Progenitor cell of endocrine pancreas (in vitro differentiated cells): ENCODE data around the gene ADM5. TPM values are rescaled to one million over a fixed set of nuclear protein-coding genes. Genes with fewer than 3 reads are reported as not detected.
A peak's percentile ranks its signal among the peaks of the same experiment; 100 is the strongest.

Experiments used
- DNase-seq: peaks from one replicate; pipeline ENCODE4 v3.0.0; 2021; ENCODE audit warnings: low spot score; ENCODE audit not compliant: unreplicated experiment
- H3K27ac Mint-ChIP-seq: 2 replicates; pipeline ENCODE4 v1.8.0; 2021; ENCODE audit warnings: mild to moderate bottlenecking, moderate library complexity, mixed read lengths
- H3K27me3 Mint-ChIP-seq: 2 replicates; pipeline ENCODE4 v1.8.0; 2021; ENCODE audit warnings: mixed read lengths
- H3K36me3 Mint-ChIP-seq: 2 replicates; pipeline ENCODE4 v1.8.0; 2022; ENCODE audit warnings: mixed read lengths; ENCODE audit not compliant: insufficient read depth
- H3K4me1 Mint-ChIP-seq: 2 replicates; pipeline ENCODE4 v1.8.0; 2021; ENCODE audit warnings: low read depth, mixed read lengths
- H3K4me3 Mint-ChIP-seq: 2 replicates; pipeline ENCODE4 v1.8.0; 2021; ENCODE audit warnings: low read depth, mild to moderate bottlenecking, moderate library complexity, mixed read lengths
- H3K9me3 Mint-ChIP-seq: 2 replicates; pipeline ENCODE4 v1.8.0; 2021; ENCODE audit warnings: low read depth, mixed read lengths
- total RNA-seq: library from RNA; stranded (reverse); gene quantifications from 2 replicates; pipeline ENCODE4 v1.2.1, GENCODE V29; 2021
- TF ChIP-seq, protein P1 (sequence below): fragments of 200-600 bp; sonication (generic); IDR thresholded peaks from one replicate; pipeline ENCODE4 v1.5.0; 2021; ENCODE audit warnings: antibody characterized with exemption, mild to moderate bottlenecking; ENCODE audit not compliant: unreplicated experiment

The ADM5 gene
- total RNA-seq, 1 donor from 2014 or later = 7.7 TPM

GRCh38 chr19:49643466-49643865, 45.9 kb upstream of the ADM5 start:
- H3K27me3 Mint-ChIP-seq = peaks cover 12% of the 10 kb centered on the region
- peak overlapping the region; percentile 40 for H3K27ac Mint-ChIP-seq
- TF ChIP-seq, protein P1, sequence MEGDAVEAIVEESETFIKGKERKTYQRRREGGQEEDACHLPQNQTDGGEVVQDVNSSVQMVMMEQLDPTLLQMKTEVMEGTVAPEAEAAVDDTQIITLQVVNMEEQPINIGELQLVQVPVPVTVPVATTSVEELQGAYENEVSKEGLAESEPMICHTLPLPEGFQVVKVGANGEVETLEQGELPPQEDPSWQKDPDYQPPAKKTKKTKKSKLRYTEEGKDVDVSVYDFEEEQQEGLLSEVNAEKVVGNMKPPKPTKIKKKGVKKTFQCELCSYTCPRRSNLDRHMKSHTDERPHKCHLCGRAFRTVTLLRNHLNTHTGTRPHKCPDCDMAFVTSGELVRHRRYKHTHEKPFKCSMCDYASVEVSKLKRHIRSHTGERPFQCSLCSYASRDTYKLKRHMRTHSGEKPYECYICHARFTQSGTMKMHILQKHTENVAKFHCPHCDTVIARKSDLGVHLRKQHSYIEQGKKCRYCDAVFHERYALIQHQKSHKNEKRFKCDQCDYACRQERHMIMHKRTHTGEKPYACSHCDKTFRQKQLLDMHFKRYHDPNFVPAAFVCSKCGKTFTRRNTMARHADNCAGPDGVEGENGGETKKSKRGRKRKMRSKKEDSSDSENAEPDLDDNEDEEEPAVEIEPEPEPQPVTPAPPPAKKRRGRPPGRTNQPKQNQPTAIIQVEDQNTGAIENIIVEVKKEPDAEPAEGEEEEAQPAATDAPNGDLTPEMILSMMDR = no peak
- peaks cover 5% of the 10 kb centered on the region for H3K36me3 Mint-ChIP-seq
- no peaks in the 10 kb centered on the region for H3K9me3 Mint-ChIP-seq
- H3K4me3 Mint-ChIP-seq = peak overlapping the region; percentile 98
- H3K4me1 Mint-ChIP-seq = peaks cover 34% of the 10 kb centered on the region
- no peak for DNase-seq

- H3K4me1 Mint-ChIP-seq = peaks cover 24% of the 10 kb centered on the region
- peaks cover 5% of the 10 kb centered on the region for H3K36me3 Mint-ChIP-seq
- H3K27ac Mint-ChIP-seq = peak overlapping the region; percentile 16
- no peaks in the 10 kb centered on the region for H3K9me3 Mint-ChIP-seq
- H3K4me3 Mint-ChIP-seq = no peak overlapping the region
- TF ChIP-seq, protein P1 = no peak
- DNase-seq = no peak
- H3K27me3 Mint-ChIP-seq = no peaks in the 10 kb centered on the region
These were observed 43.8 kb upstream of the ADM5 start for GRCh38 chr19:49645592-49645991.

DNA sequence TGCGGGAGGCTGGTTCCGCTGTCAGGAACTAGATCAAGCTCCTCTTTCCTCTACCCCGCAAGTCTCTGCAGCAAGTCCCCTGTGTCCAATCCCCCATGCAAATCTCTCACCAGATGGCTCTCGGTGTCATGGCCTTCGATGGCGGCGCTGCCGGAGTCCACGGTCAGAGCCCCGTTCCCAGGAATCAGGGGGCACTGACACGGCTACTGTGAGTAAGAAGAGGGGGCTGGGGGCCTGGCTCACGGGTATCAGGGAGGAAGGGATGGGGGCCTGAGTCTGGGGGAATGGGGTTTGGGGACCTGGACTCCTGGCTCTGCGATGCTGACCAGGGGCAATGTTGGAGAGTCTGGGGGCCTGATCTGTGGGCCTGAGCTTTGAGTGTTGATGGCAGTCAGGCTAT, 43.4 kb upstream of the ADM5 start:
- peaks cover 20% of the 10 kb centered on the region for H3K4me1 Mint-ChIP-seq
- H3K4me3 Mint-ChIP-seq = no peak overlapping the region
- H3K36me3 Mint-ChIP-seq = peaks cover 6% of the 10 kb centered on the region
- H3K9me3 Mint-ChIP-seq = no peaks in the 10 kb centered on the region
- TF ChIP-seq, protein P1 = no peak
- H3K27me3 Mint-ChIP-seq = no peaks in the 10 kb centered on the region
- DNase-seq = no peak
- no peak overlapping the region for H3K27ac Mint-ChIP-seq

- Mint-ChIP-seq H3K27me3 (no peaks in the 10 kb centered on the region), H3K9me3 (no peaks in the 10 kb centered on the region), H3K27ac (peak overlapping the region; percentile 74), H3K4me3 (no peak overlapping the region), H3K4me1 (peaks cover 18% of the 10 kb centered on the region), H3K36me3 (peaks cover 6% of the 10 kb centered on the region)
- DNase-seq = no peak
- TF ChIP-seq, protein P1 = no peak
These were observed 42.8 kb upstream of the ADM5 start for GRCh38 chr19:49646586-49646985.

DNA sequence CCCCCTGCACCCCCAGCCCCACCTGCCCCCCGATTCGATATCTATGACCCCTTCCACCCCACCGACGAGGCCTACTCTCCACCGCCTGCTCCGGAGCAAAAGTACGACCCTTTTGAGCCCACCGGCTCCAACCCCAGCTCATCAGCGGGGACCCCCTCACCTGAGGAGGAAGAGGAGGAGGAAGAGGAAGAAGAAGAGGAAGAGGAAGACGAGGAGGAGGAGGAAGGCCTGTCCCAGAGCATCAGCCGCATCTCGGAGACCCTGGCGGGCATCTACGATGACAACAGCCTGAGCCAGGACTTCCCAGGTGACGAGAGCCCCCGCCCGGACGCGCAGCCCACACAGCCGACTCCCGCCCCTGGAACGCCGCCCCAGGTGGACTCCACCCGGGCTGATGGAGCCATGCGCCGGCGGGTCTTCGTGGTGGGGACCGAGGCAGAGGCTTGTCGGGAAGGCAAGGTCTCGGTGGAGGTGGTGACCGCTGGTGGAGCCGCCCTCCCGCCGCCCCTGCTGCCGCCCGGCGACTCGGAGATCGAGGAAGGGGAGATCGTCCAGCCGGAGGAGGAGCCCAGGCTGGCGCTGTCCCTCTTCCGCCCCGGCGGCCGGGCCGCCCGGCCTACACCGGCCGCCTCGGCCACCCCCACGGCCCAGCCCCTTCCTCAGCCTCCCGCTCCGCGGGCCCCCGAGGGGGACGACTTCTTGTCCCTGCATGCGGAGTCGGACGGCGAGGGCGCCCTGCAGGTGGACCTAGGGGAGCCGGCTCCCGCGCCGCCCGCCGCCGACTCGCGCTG, 38.2 kb upstream of the ADM5 start:
- peaks cover 12% of the 10 kb centered on the region for H3K36me3 Mint-ChIP-seq
- no peak for DNase-seq
- H3K4me3 Mint-ChIP-seq = no peak overlapping the region
- H3K27me3 Mint-ChIP-seq = no peaks in the 10 kb centered on the region
- H3K27ac Mint-ChIP-seq = no peak overlapping the region
- TF ChIP-seq, protein P1 = no peak
- no peaks in the 10 kb centered on the region for H3K9me3 Mint-ChIP-seq
- no peaks in the 10 kb centered on the region for H3K4me1 Mint-ChIP-seq
